Activated T-cell treated with anti-CD3 and anti-CD28 coated beads, Interleukin-2, amount 50 U/mL, for 1 hour (primary cell): Measurements from ENCODE around the gene NAA50.

Source experiments
- DNase-seq: peaks from one replicate; pipeline ENCODE4 v3.0.0-alpha.2; 2020

NAA50 gene

DNA sequence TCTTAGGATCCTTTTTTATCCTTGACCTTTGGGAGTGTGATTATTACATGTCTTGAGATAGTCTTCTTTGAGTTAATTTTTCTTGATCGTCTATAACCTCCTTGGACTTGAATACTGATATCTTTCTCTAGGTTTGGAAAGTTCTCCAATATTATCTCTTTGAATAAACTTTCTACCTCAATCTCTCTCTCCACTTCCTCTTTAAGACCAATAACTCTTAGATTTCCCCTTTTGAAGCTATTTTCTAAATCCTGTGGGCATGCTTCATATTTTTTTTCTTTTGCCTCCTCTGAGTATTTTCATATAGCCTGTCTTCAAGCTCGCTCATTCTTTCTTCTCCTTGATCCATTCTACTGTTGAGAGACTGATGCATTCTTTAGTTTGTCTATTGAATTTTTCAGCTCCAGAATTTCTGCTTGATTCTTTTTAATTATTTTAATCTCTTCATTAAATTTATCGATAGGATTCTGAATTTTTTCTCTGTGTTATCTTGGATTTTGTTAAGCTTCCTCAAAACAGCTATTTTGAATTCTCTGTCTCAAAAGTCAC lies 61.7 kb downstream of the NAA50 start:
- no peak for DNase-seq

DNA sequence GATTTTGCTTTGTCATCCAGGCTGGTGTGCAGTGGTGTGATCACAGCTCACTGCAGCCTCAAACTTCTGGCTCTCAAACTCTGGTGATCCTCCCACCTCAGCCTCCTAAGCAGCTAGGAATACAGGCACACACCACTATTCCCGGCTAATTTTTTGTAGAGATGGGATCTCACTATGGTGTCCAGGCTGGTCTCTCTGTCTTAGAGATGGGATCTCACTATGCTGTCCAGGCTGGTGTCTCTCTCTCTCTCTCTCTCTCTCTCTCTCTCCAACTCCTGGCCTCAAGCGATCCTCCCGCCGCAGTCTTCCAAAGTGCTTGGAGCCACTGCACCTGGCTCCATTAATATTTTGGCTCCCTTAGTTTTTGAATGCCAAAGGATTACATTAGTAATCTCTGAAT lies 67.3 kb downstream of the NAA50 start:
- DNase-seq: no peak

DNA sequence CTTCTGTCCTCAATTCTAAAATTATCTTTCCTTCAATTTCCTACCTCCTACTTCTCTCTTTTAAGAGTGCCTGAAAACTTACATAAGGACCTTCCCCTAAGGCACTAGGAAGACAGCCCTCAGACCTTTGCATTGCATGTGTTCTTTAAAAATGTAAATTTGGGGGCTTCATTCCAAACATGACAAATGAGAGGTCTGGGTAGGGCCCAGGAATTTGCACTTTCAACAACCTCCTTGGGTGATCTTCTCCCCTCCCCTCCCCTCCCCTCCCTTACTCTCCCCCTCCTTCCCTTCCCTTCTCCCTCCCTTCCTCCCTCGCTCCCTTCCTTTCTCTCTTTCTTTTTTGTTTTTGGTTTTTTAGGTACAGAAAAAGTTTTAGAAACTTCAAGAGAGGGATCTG lies 68.3 kb downstream of the NAA50 start:
- no peak for DNase-seq

DNA sequence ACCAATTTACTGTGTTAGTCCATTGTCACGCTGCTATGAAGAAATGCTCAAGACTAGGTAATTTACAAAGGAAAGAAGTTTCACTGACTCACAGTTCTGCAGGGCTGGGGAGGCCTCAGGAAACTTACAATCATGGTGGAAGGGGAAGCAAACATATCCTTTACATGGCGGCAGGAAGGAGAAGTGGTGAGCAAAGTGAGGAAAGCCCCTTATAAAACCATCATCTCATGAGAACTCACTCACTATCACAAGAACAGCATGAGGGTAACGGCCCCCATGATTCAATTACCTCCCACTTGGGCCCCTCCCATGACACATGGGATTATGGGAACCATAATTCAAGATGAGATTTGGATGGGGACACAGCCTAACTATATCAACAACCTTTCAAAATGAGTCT lies 69.8 kb downstream of the NAA50 start:
- DNase-seq: no peak

DNA sequence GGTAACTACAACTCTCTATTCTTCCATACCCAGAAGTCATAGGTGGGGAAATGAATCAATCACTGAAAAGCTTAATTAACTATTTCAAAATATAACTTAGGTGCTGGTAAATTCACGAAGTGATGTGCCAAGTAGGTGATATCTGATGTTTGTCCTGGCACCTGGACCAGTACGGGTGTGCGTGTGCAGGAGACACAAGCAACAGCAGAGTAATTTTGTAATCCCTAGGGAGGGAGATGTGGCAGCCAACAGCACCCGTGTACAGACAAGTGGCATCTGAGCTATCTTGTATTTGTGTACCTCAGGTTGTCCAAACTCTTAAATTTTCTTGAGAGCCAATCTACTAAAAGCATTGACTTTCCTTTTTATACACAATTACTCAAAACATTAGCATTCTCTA lies 72.5 kb downstream of the NAA50 start:
- DNase-seq: no peak

DNA sequence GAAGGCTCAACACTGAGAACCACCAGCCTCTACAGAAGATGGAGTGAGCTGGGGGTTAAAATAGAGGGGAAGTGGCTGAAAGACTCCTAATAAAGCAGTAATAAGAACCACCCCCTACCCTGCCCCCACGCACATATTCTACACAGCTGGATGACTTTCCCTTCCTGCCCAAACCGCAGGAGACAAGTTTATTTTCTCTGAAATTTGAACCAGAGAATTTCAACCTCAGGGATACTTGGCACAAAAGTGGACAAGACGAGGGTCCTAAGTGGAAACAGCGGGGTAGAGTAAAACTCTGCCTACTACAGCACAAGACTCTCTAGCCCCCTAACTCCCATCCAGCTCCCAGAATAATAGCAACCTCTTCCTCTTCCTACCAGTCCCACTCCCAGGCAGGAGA lies 78.0 kb downstream of the NAA50 start:
- no peak for DNase-seq
